Activated CD4-positive, alpha-beta T cell treated with anti-CD3 and anti-CD28 coated beads, Interleukin-2, amount 50 U/mL, for 16 hours (primary cell): ENCODE data around the gene GLIPR1.
"Not testable (repeated sequence)": the region's sequence is repeated elsewhere in the genome, so short reads cannot be mapped to it uniquely, and the experiment has no call there.

Experiments used
- DNase-seq: peaks from one replicate; pipeline ENCODE4 v3.0.0-alpha.2; 2020

GLIPR1 gene

DNA sequence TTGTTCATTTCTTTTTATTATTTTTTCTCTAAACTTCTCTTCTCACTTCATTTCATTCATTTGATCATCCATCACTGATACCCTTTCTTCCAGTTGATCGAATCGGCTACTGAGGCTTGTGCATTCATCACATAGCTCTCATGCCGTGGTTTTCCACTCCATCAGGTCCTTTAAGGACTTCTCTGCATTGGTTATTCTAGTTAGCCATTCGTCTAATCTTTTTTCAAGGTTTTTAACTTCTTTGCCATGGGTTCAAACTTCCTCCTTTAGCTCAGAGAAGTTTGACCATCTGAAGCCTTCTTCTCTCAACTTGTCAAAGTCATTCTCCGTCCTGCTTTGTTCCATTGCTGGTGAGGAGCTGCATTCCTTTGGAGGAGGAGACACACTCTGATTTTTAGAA, 41.6 kb downstream of the GLIPR1 start:
- not testable (repeated sequence) for DNase-seq

- DNase-seq: no peak
Measured at GRCh38 chr12:75525263-75525662, 44.7 kb downstream of the GLIPR1 start.

DNA sequence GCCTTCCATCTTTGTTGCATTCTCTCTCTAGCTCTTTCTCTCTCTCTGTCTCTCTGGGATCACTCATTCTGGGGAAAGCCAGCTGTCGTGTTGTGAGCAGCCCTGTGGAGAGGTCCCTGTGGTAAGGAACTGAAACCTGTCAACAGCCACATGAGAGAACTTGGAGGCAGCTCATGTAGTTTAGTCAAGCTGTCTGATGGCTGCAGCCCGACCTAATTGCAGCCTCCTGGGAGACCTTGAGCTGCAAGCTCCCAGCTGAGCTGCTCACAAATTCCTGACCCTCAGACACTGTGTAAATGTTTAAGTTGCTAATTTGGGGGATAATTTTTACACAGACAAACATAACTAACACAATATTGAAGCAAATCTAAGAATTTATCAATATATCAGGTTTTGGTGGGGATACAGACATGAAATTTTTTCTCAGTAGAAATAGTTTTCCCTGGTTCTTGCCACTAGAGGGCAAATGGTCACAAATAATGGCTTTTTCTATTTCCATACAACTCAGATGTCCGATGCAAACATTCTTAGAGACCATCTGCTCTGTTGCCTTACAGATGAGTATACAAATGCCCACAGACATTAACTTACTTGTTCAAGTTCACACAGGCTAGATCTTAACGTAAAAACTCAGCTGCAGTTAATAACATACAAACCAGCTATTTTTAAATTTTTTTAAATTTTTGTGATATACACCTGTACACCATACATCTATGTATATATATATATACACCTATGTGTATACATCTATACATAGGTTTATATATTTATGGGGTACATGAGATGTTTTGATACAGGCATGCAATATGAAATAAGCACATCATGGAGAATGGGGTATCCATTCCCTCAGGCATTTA, 46.3 kb downstream of the GLIPR1 start:
- peak; percentile 55 for DNase-seq

- no peak for DNase-seq
Measured at GRCh38 chr12:75528272-75528671, 47.7 kb downstream of the GLIPR1 start.

DNA sequence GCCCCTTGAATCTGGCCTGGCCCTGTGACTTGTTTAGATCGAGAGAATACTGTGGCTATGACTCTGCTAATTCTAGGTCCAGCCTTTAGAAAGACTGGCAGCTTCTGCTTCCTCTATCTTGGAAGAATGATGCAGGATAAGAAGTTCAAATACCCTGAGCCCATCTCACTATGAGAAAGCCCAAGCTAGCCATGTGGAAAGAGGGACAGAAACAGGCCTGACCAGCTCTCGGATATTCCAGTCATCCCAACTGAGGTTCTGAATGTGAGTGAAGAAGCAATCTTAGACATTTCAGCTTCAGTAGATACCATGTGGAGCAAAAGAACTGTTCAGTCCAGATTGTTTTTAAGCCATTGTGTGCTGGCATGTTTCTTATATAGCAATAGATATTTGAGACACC, 48.1 kb downstream of the GLIPR1 start:
- no peak for DNase-seq

GRCh38 chr12:75529316-75529715, 48.8 kb downstream of the GLIPR1 start:
- DNase-seq: no peak

DNA sequence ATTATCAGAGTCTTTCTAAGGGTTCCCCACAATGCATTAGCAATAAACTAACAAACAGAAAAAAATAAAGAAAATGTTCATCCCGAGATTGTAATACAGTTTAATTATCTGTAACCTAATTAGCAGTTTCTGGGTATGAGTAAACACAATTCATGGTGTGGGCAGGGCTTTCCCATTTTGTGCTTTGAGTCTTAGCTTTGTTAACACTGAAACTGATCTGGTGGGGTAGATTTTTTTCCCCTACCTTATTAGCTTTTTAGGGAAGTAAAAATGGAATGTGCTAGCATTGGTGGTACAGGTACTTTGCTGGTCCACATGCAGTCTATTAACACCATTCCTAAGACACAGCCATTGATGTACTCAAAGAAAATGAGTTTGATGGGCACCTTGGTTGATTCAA, 49.3 kb downstream of the GLIPR1 start:
- DNase-seq: no peak

GRCh38 chr12:75533239-75533638, 52.7 kb downstream of the GLIPR1 start:
- DNase-seq: no peak

GRCh38 chr12:75539889-75540288, 59.3 kb downstream of the GLIPR1 start:
- DNase-seq: no peak

DNA sequence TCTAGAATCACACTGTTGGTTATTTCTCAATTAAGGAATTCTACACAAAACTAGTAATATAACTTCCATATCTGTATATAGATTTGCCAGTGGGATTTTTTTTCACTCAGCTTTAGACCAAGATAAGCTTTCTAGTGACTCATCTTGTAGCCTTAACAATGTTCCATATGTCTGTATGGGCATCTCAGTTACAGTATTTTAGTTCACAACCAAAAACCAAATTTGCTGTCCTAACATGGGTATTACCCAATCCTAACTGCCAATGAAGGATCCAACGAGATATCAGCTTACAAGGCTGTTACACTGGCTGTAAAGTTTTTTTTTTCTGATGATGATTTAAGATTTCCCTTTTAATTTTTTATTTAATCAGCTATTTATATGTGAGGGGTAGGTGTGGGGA, 62.4 kb downstream of the GLIPR1 start:
- no peak for DNase-seq

DNA sequence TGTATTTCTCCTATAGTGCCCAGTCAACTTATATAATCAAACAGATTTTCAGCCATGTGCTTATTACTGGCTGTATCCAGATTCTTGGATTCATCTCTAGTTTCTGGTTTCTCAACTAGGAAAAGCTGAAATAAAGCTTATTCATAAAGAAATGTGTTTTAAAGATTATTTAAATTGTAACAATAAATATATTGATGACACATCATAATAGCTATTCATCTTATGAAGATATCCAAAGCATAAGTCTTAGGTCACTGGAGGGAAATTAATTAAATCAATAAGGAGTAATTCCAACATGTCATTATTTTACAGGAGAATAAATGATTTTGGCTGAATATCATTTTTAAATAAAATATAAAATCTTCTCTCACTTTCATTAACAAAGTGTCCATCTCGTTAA, 63.0 kb downstream of the GLIPR1 start:
- DNase-seq: no peak

GRCh38 chr12:75545636-75546035, 65.1 kb downstream of the GLIPR1 start:
- no peak for DNase-seq

DNA sequence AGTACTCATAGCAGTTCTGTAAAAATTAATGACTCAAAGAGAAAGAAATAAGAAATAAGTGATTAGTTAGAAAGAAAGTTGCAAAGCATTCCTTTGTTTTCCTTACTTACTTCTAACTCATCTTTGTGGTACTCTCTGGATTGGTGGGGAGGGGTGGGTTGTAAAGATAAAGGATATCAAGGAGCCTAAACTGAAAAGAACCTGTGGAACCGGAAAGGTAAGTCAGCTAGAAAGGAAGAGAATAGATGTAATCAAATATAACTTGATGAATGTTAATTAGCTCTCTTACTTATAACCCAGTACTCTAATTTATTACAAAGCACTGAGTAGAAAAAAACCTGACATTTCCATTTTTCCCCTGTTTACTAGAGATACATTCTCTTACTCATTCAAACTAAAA, 68.3 kb downstream of the GLIPR1 start:
- DNase-seq: no peak

DNA sequence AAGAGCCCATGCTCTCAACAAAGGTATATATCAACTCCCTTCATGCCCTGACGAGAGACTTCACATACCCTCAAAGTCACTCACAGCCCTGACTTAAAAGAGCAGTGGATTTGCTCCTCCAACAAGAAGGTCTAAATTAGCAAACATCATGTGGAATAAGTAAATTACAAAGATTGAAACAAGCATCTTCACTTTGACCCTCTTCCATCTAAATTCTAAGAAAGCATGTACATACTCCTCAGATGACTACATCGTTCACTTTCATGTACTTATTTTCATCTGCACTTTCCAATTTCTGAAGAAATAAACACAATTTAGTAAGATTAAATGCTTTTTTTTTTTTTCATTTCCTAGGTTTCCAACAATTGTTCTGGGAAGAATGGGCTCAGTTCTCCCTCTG, 69.4 kb downstream of the GLIPR1 start:
- peak; percentile 6 for DNase-seq

DNA sequence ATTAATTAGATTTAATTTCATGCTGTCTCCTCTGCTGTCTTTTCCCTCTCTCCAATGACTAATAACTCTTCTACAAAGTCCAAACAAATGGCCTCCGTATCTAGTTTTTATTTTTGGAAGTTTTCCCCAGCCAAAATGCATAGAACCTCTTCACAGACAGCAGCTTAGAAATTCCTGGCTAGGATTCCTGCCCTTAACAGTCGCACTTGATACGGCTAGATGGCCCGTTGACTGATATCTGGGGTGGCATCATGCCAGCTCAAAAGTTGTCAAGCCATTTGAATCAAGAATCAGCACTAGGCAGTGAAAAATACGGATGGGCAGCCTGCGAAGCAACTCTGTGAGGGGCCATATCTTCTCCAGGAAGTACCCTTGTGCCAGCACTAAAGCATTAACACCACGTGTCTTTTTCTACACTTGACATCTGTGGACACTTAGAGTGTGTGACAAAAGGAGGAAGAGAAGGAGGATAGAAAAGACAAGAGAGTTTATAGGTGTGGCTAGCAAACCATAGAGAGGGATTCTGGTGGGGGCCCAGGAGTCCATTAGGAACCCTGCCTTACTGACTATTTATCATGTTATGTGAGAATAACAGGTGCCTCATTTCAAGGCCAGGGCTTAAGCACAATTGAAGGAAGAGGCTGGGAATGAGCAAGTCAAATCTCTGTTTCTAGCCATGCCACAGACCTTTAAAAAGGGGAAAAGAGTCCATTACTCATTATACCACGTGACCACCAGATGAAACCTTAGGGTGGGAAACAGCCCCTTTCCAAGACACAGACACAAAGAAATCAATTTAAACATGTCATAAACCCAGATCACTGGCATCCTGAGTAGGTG, 70.1 kb downstream of the GLIPR1 start:
- DNase-seq: no peak

DNA sequence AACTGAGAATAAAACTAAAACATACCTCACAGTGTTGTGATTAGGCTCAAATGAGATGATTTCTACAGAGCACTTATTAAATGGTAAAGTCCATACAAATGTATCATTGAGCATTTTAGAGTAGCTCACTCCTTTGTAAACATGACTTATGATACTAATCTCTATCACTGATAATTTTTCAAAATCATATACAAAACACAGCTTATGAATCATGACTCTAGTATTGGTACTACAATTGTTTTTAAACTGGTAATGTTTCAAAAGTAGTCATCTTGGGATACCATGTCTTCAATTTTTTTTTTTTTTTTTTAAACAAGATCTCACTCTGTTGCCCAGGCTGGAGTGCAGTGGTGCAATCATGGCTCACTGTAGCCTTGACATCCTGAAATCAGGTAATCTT, 70.9 kb downstream of the GLIPR1 start:
- no peak for DNase-seq

DNA sequence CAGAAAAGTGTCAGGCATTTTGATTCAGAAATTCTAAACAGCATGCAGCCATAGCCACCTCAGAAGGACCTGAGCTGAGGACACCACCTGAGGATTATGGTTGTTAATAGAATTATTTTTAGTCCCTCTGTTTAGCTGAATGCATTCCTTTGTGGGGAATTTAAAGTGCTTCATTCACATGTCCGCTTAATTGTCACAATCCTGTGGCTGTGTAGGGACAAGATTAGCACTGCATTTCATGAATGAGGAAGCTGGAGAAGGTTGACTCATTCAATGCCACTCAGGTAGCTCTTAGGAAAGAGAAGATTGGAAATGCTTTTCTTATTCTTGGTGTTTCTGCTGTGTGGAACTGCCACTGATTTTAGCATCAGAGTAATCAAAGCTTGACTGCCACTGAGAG, 72.8 kb downstream of the GLIPR1 start:
- no peak for DNase-seq
